ENCODE results near the gene MPP4. TPM values are rescaled to one million over a fixed set of nuclear protein-coding genes. Genes with fewer than 3 reads are reported as not detected.
A peak's percentile ranks its signal among the peaks of the same experiment; 100 is the strongest.

Gene MPP4
- total and polyA plus RNA-seq, 2 of the 13 experiments (the other 11 are each of a cell fraction or from before 2014, with no cell fraction given): not detected

DNA sequence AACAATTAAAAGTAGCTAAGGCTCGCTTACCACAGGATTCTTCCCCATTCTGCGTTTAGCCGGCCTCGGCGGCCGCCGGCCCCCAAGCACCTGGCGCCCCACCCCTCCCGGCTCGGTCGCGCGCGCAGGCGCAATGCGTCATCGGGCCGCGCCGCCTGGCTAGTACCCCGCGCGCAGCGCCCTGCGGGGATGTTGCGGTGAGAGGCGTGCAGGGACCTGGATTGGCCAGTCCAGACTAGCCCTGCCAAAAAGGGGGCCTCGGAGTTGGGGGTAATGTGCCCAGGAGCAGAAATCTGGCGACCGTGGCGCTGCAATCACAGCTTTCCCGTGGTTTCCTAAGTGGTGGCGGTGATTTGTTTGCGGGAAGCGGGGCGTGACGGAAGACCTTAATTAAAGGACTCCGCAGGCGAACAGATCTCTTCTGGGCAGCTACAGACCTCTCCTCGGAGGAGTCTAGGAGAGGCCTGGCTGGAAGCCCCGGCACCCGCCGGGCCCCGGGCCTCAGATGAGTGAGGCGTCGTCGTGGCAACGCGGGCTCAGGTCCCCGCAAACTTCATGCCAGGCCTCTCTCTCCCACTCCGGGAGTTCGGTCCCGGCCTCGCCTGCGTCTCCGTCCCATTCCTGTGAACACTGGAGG lies 55.7 kb downstream of the MPP4 start (continued):
- TF ChIP-seq, protein P1, sequence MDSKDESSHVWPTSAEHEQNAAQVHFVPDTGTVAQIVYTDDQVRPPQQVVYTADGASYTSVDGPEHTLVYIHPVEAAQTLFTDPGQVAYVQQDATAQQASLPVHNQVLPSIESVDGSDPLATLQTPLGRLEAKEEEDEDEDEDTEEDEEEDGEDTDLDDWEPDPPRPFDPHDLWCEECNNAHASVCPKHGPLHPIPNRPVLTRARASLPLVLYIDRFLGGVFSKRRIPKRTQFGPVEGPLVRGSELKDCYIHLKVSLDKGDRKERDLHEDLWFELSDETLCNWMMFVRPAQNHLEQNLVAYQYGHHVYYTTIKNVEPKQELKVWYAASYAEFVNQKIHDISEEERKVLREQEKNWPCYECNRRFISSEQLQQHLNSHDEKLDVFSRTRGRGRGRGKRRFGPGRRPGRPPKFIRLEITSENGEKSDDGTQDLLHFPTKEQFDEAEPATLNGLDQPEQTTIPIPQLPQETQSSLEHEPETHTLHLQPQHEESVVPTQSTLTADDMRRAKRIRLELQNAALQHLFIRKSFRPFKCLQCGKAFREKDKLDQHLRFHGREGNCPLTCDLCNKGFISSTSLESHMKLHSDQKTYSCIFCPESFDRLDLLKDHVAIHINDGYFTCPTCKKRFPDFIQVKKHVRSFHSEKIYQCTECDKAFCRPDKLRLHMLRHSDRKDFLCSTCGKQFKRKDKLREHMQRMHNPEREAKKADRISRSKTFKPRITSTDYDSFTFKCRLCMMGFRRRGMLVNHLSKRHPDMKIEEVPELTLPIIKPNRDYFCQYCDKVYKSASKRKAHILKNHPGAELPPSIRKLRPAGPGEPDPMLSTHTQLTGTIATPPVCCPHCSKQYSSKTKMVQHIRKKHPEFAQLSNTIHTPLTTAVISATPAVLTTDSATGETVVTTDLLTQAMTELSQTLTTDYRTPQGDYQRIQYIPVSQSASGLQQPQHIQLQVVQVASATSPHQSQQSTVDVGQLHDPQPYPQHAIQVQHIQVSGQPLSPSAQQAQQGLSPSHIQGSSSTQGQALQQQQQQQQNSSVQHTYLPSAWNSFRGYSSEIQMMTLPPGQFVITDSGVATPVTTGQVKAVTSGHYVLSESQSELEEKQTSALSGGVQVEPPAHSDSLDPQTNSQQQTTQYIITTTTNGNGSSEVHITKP (CRISPR knock-in tag; IDR thresholded peaks at IDR 0.05; ENCODE audit: low read depth): 0 out of 2 replicates have a peak, but pooled peaks have one; percentile 15
- peak; percentile 80 for TF ChIP-seq ZNF777 (CRISPR knock-in tag; IDR thresholded peaks at IDR 0.05)
- 0 out of 2 replicates have a peak, but pooled peaks have one; percentile 30 for TF ChIP-seq ZNF850 (CRISPR knock-in tag; conservative IDR thresholded peaks at IDR 0.05)
- TF ChIP-seq NCOA5 (CRISPR knock-in tag; IDR thresholded peaks at IDR 0.05): no peak
- TF ChIP-seq U2AF2 (IDR thresholded peaks at IDR 0.05; ENCODE audit: low read depth, low read length): peak; percentile 56; the same call in 1 of the 2 replicates
- no peak for TF ChIP-seq ZNF335 (CRISPR knock-in tag; IDR thresholded peaks at IDR 0.05)
- TF ChIP-seq, protein P2, sequence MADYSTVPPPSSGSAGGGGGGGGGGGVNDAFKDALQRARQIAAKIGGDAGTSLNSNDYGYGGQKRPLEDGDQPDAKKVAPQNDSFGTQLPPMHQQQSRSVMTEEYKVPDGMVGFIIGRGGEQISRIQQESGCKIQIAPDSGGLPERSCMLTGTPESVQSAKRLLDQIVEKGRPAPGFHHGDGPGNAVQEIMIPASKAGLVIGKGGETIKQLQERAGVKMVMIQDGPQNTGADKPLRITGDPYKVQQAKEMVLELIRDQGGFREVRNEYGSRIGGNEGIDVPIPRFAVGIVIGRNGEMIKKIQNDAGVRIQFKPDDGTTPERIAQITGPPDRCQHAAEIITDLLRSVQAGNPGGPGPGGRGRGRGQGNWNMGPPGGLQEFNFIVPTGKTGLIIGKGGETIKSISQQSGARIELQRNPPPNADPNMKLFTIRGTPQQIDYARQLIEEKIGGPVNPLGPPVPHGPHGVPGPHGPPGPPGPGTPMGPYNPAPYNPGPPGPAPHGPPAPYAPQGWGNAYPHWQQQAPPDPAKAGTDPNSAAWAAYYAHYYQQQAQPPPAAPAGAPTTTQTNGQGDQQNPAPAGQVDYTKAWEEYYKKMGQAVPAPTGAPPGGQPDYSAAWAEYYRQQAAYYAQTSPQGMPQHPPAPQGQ (CRISPR knock-in tag; IDR thresholded peaks at IDR 0.05; ENCODE audit: borderline replicate concordance): no peak
- TF ChIP-seq NFRKB (IDR thresholded peaks at IDR 0.05): no peak
- TF ChIP-seq, protein P3, sequence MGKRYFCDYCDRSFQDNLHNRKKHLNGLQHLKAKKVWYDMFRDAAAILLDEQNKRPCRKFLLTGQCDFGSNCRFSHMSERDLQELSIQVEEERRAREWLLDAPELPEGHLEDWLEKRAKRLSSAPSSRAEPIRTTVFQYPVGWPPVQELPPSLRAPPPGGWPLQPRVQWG (CRISPR knock-in tag; IDR thresholded peaks at IDR 0.05; ENCODE audit: borderline replicate concordance, low read depth): no peak
- TF ChIP-seq, protein P4, sequence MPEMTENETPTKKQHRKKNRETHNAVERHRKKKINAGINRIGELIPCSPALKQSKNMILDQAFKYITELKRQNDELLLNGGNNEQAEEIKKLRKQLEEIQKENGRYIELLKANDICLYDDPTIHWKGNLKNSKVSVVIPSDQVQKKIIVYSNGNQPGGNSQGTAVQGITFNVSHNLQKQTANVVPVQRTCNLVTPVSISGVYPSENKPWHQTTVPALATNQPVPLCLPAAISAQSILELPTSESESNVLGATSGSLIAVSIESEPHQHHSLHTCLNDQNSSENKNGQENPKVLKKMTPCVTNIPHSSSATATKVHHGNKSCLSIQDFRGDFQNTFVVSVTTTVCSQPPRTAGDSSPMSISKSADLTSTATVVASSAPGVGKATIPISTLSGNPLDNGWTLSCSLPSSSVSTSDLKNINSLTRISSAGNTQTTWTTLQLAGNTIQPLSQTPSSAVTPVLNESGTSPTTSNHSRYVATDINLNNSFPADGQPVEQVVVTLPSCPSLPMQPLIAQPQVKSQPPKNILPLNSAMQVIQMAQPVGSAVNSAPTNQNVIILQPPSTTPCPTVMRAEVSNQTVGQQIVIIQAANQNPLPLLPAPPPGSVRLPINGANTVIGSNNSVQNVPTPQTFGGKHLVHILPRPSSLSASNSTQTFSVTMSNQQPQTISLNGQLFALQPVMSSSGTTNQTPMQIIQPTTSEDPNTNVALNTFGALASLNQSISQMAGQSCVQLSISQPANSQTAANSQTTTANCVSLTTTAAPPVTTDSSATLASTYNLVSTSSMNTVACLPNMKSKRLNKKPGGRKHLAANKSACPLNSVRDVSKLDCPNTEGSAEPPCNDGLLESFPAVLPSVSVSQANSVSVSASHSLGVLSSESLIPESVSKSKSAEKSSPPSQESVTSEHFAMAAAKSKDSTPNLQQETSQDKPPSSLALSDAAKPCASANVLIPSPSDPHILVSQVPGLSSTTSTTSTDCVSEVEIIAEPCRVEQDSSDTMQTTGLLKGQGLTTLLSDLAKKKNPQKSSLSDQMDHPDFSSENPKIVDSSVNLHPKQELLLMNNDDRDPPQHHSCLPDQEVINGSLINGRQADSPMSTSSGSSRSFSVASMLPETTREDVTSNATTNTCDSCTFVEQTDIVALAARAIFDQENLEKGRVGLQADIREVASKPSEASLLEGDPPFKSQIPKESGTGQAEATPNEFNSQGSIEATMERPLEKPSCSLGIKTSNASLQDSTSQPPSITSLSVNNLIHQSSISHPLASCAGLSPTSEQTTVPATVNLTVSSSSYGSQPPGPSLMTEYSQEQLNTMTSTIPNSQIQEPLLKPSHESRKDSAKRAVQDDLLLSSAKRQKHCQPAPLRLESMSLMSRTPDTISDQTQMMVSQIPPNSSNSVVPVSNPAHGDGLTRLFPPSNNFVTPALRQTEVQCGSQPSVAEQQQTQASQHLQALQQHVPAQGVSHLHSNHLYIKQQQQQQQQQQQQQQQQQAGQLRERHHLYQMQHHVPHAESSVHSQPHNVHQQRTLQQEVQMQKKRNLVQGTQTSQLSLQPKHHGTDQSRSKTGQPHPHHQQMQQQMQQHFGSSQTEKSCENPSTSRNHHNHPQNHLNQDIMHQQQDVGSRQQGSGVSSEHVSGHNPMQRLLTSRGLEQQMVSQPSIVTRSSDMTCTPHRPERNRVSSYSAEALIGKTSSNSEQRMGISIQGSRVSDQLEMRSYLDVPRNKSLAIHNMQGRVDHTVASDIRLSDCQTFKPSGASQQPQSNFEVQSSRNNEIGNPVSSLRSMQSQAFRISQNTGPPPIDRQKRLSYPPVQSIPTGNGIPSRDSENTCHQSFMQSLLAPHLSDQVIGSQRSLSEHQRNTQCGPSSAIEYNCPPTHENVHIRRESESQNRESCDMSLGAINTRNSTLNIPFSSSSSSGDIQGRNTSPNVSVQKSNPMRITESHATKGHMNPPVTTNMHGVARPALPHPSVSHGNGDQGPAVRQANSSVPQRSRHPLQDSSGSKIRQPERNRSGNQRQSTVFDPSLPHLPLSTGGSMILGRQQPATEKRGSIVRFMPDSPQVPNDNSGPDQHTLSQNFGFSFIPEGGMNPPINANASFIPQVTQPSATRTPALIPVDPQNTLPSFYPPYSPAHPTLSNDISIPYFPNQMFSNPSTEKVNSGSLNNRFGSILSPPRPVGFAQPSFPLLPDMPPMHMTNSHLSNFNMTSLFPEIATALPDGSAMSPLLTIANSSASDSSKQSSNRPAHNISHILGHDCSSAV (CRISPR knock-in tag; IDR thresholded peaks at IDR 0.05; ENCODE audit: borderline replicate concordance): 0 out of 2 replicates have a peak, but pooled peaks have one; percentile 26
- TF ChIP-seq, protein P5, sequence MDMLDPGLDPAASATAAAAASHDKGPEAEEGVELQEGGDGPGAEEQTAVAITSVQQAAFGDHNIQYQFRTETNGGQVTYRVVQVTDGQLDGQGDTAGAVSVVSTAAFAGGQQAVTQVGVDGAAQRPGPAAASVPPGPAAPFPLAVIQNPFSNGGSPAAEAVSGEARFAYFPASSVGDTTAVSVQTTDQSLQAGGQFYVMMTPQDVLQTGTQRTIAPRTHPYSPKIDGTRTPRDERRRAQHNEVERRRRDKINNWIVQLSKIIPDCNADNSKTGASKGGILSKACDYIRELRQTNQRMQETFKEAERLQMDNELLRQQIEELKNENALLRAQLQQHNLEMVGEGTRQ (IDR thresholded peaks at IDR 0.05; ENCODE audit: low read depth, low read length): no peak
- TF ChIP-seq, protein P5 (CRISPR knock-in tag; IDR thresholded peaks at IDR 0.05; ENCODE audit: borderline replicate concordance): no peak
